GM21786 (cell line): ENCODE measurements around the gene TEX28.
"Not testable (repeated sequence)": the region's sequence is repeated elsewhere in the genome, so short reads cannot be mapped to it uniquely, and the experiment has no call there.

Experiments
- ATAC-seq: cut with Tn5 transposase; IDR thresholded peaks from one replicate; pipeline ENCODE4 v1.9.1; 2021; ENCODE audit not compliant: unreplicated experiment

Gene TEX28

DNA sequence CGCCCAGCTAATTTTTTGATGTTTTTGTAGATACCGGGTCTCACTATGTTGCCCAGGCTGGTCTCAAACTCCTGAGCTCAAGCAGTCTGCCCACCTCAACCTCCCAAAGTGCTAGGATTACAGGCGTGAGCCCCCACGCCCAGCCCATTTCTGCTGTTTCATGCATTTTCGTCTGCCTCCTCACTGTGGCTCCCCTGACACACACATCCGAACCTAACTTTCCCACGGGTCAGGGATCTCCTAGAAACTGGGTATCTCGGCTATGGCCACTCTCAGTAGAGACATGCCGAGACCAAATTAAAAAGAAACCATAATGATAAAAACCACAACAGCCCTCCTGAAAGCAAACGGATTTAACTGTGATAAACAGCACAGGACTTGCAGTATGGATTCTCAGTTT is 46.8 kb downstream of the TEX28 start:
- not testable (repeated sequence) for ATAC-seq

GRCh38 chrX:154247377-154248045 is 47.4 kb downstream of the TEX28 start:
- peak; percentile 75 for ATAC-seq

DNA sequence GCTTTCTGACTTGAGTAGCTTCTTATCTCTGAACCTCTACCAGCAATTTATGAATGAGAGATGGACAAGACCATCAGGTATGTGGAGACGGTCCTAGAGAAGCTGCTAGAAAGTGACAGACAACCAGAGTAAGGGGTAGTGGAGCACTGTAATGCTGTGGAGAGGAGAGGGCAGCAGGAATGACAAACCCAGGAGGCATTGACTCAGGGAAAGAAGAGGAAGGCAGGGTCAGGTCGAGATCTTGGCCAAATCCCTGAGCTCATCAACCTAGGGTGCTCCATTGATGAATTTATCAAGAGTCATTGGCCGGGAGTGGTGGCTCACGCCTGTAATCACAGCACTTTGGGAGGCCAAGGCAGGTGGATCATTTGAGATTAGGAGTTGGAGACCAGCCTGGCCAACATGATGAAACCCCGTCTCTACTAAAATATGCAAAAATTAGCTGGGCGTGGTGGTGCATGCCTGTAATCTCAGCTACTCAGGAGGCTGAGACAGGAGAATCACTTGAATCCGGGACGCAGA is 54.9 kb downstream of the TEX28 start:
- ATAC-seq, result not testable (repeated sequence)

GRCh38 chrX:154238939-154239559 is 55.9 kb downstream of the TEX28 start:
- not testable (repeated sequence) for ATAC-seq

DNA sequence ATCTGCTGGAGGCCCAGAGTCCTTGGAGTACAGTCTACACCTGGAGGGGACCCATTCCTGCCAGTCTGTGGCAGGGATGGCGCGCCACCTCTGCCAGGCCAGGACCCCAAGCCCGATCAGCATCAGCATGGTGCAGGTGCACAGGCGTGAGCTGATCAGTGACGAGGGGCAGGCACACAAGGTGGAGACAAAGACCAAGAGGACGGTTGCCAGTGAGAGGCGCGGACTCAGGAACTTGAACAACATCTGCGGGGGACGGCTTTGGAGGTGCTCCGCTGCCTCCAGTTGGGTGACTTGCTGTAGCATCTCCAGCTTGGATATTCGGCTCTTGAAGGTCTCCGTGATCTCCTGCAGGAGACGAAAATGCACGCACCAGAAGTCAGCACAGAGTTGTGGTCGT is 61.3 kb downstream of the TEX28 start:
- not testable (repeated sequence) for ATAC-seq

GRCh38 chrX:154231443-154231842 is 63.5 kb downstream of the TEX28 start:
- not testable (repeated sequence) for ATAC-seq

- not testable (repeated sequence) for ATAC-seq
Observed at GRCh38 chrX:154226706-154227105, 68.2 kb downstream of the TEX28 start.

GRCh38 chrX:154225292-154225691 is 69.6 kb downstream of the TEX28 start:
- not testable (repeated sequence) for ATAC-seq
